Kidney (tissue), 14 donors: Measurements from ENCODE around the gene SPPL2C. TPM values are rescaled to one million over a fixed set of nuclear protein-coding genes. Genes with fewer than 3 reads are reported as not detected.

Experiments used
- DNase-seq, 5 donors: peaks; one replicate each; pipeline ENCODE4 v3.0.0-alpha.2; 2013 to 2020
- FAIRE-seq: peaks from 2 replicates; lab custom pipeline; 2012; peaks lifted over from hg19 to GRCh38; lab: Jason Lieb, UNC
- H3K27ac ChIP-seq, 2 donors: one replicate each; pipeline ENCODE4 v1.7.0; 2013; ENCODE audit warnings: low read depth in 2 of 2, low read length in 2 of 2, inconsistent platforms in 1 of 2
- H3K27me3 ChIP-seq: one replicate; pipeline ENCODE4 v1.7.1; 2013; ENCODE audit warnings: low read length, inconsistent platforms; ENCODE audit not compliant: control insufficient read depth, insufficient read depth
- H3K36me3 ChIP-seq, 3 donors: one replicate each; pipeline versions ENCODE4 v1.7.0 to v1.7.1; 2013; ENCODE audit warnings: low read length in 3 of 3, control low read depth in 1 of 3, inconsistent platforms in 1 of 3; ENCODE audit not compliant: insufficient read depth in 3 of 3, control insufficient read depth in 2 of 3
- H3K4me1 ChIP-seq, 3 donors: one replicate each; pipeline versions ENCODE4 v1.7.0 to v1.7.1; 2013; ENCODE audit warnings: low read length in 3 of 3, inconsistent platforms in 1 of 3, low read depth in 1 of 3; ENCODE audit not compliant: control insufficient read depth in 2 of 3, insufficient read depth in 2 of 3
- H3K4me3 ChIP-seq, 3 donors: one replicate each; pipeline versions ENCODE4 v1.7.0 to v1.8.1; 2013; ENCODE audit warnings: low read length in 3 of 3, control low read depth in 1 of 3, inconsistent platforms in 1 of 3
- H3K9ac ChIP-seq, 3 donors: one replicate each; pipeline versions ENCODE4 v1.7.0 to v1.7.1; 2013; ENCODE audit warnings: low read length in 3 of 3, control low read depth in 1 of 3, inconsistent platforms in 1 of 3
- H3K9me3 ChIP-seq, 3 donors: one replicate each; pipeline versions ENCODE4 v1.7.0 to v1.7.1; 2013; ENCODE audit warnings: low read length in 3 of 3, control low read depth in 1 of 3, inconsistent platforms in 1 of 3; ENCODE audit not compliant: control insufficient read depth in 2 of 3, insufficient read depth in 1 of 3
- intact Hi-C: fragments of 100-400 bp; cut with DNase I; formaldehyde crosslinking; loops from one replicate; pipeline ENCODE4 v1.11.1; 2022
- polyA plus RNA-seq: library from polyadenylated mRNA; stranded (reverse); fragments of 350-450 nt; fragmentation: Illumina TruSeq; extraction: RNeasy Lipid Tissue Mini Kit (QIAGEN cat#74804); gene quantifications from one replicate; pipeline ENCODE4 v1.2.3, GENCODE V29; 2014; ENCODE audit warnings: low read depth, low replicate concordance; ENCODE audit not compliant: insufficient read depth
- total RNA-seq: library from RNA; stranded (reverse); fragmentation: NEBNext Ultra II Directional; extraction: Animal tissue kit (Norgen Biotek cat#: 25700); gene quantifications from one replicate; pipeline ENCODE4 v1.2.1, GENCODE V29; 2021
- TF ChIP-seq, protein P1 (sequence below): IDR thresholded peaks from 3 replicates; pipeline ENCODE4 v1.5.1; 2012; ENCODE audit warnings: mild to moderate bottlenecking, moderate library complexity, borderline replicate concordance; ENCODE audit not compliant: insufficient read depth; ENCODE audit errors: extremely low read depth
- donor health status: control.
- donor health status: control.
- donor health status: control.
- donor health status: control.
- donor health status: control.
- donor health status: DM: yes; HTN: yes; CAD: no.
- donor health status: Normal renal cell carcinoma (clear cell type).

SPPL2C gene
- total and polyA plus RNA-seq, 2 donors from 2014 or later: not detected

DNA sequence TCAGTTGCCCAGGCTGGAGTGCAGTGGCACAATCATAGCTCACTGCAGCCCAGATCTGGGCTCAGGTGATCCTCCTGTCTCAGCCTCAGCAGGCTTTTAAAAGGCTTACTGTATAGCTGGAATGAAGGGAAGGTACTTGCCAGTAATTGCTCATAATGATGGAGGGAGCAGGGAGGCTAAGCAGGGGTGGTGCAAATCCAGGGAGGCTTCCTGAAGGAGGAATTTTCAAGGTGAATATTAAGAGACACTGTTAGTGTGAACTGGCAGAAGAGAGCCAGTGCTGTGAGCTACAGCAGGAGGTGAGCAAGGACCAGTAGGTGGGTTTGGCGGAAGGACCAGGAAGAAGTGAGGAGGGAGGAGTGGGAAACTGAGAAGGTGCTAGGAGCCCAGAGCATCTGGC is 35.8 kb upstream of the SPPL2C start:
- Histone ChIP-seq H3K9me3 (no peaks in the 10 kb centered on the region), H3K4me1 (no peaks in the 10 kb centered on the region), H3K27ac (no peak overlapping the region), H3K9ac (no peak overlapping the region), H3K36me3 (no peaks in the 10 kb centered on the region), H3K4me3 (no peak overlapping the region), H3K27me3 (no peaks in the 10 kb centered on the region)
- DNase-seq (no peak), FAIRE-seq (no peak)
- intact Hi-C loops: no loop called here
- TF ChIP-seq, protein P1, sequence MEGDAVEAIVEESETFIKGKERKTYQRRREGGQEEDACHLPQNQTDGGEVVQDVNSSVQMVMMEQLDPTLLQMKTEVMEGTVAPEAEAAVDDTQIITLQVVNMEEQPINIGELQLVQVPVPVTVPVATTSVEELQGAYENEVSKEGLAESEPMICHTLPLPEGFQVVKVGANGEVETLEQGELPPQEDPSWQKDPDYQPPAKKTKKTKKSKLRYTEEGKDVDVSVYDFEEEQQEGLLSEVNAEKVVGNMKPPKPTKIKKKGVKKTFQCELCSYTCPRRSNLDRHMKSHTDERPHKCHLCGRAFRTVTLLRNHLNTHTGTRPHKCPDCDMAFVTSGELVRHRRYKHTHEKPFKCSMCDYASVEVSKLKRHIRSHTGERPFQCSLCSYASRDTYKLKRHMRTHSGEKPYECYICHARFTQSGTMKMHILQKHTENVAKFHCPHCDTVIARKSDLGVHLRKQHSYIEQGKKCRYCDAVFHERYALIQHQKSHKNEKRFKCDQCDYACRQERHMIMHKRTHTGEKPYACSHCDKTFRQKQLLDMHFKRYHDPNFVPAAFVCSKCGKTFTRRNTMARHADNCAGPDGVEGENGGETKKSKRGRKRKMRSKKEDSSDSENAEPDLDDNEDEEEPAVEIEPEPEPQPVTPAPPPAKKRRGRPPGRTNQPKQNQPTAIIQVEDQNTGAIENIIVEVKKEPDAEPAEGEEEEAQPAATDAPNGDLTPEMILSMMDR: no peak

DNA sequence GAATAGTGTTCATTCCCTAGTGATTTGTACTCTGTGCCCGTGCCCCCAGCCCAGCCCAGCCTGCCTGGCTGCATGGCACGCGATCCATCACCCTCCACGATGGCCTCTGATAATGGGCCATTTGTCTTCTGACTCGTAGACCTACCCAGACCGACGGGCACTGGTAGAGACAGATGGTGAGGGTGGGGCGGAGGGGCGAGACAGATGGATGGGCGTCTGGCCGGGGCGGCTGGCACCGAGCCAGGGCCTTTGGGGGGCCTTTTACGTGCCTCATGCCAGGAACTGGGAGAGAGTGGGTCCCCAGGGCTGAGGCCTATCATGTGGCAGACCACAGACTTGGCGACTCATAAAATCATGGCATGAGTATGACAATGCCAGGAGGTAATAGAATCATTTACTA is 35.2 kb upstream of the SPPL2C start:
- Histone ChIP-seq H3K27ac (no peak overlapping the region), H3K36me3 (no peaks in the 10 kb centered on the region), H3K4me3 (no peak overlapping the region), H3K9me3 (no peaks in the 10 kb centered on the region), H3K9ac (no peak overlapping the region), H3K27me3 (no peaks in the 10 kb centered on the region), H3K4me1 (no peaks in the 10 kb centered on the region)
- DNase-seq: no peak
- TF ChIP-seq, protein P1: no peak
- no peak for FAIRE-seq
- intact Hi-C loops: no loop called here

GRCh38 chr17:45812102-45812501 is 32.6 kb upstream of the SPPL2C start:
- H3K9me3 ChIP-seq: no peaks in the 10 kb centered on the region
- no peak overlapping the region for H3K4me3 ChIP-seq
- no peaks in the 10 kb centered on the region for H3K36me3 ChIP-seq
- H3K27ac ChIP-seq: no peak overlapping the region
- H3K27me3 ChIP-seq: no peaks in the 10 kb centered on the region
- TF ChIP-seq, protein P1: no peak
- H3K9ac ChIP-seq: no peak overlapping the region
- DNase-seq: peak in 2 of 5 donors; percentile 19 to 30
- no peaks in the 10 kb centered on the region for H3K4me1 ChIP-seq
- no peak for FAIRE-seq
- intact Hi-C loops: no loop called here

GRCh38 chr17:45813048-45813725 is 31.5 kb upstream of the SPPL2C start:
- intact Hi-C loops: no loop called here
- FAIRE-seq (no peak), DNase-seq (peak in 3 of 5 donors; percentile 39 to 67 (median 39))
- Histone ChIP-seq H3K27ac (no peak overlapping the region), H3K4me1 (no peaks in the 10 kb centered on the region), H3K27me3 (no peaks in the 10 kb centered on the region), H3K4me3 (no peak overlapping the region), H3K36me3 (no peaks in the 10 kb centered on the region), H3K9me3 (no peaks in the 10 kb centered on the region), H3K9ac (no peak overlapping the region)
- TF ChIP-seq, protein P1: no peak
